HEK293 (cell line): Measurements from ENCODE around the gene SUPT5H.

Experiments
- BCL11A ChIP-seq: fragments of 450-650 bp; formaldehyde crosslinking; IDR thresholded peaks from 2 replicates; pipeline ENCODE4 v1.5.1; 2016; ENCODE audit warnings: low read depth, missing biosample characterization, missing genetic modification characterization
- FEZF1 ChIP-seq: fragments of 450-650 bp; formaldehyde crosslinking; IDR thresholded peaks from 2 replicates; pipeline ENCODE4 v1.5.1; 2016; ENCODE audit warnings: missing biosample characterization, missing genetic modification characterization
- HOXC10 ChIP-seq: sonication (generic); formaldehyde crosslinking; IDR thresholded peaks from 2 replicates; pipeline ENCODE4 v1.8.1; 2023; ENCODE audit warnings: mild to moderate bottlenecking, missing genetic modification reagents
- KLF7 ChIP-seq: fragments of 450-650 bp; formaldehyde crosslinking; IDR thresholded peaks from 2 replicates; pipeline ENCODE4 v1.5.1; 2016; ENCODE audit warnings: missing biosample characterization, missing genetic modification characterization, borderline replicate concordance
- KLF8 ChIP-seq: fragments of 450-650 bp; formaldehyde crosslinking; IDR thresholded peaks from 2 replicates; pipeline ENCODE4 v1.5.1; 2016; ENCODE audit warnings: missing biosample characterization, missing genetic modification characterization
- MZF1 ChIP-seq: fragments of 450-650 bp; formaldehyde crosslinking; IDR thresholded peaks from 2 replicates; pipeline ENCODE4 v1.5.1; 2017; ENCODE audit warnings: missing biosample characterization, missing genetic modification characterization, borderline replicate concordance
- PBX3 ChIP-seq: sonication (generic); formaldehyde crosslinking; IDR thresholded peaks from 2 replicates; pipeline ENCODE4 v1.8.1; 2022; ENCODE audit warnings: mild to moderate bottlenecking, moderate library complexity, missing genetic modification reagents
- PRDM10 ChIP-seq: fragments of 450-650 bp; formaldehyde crosslinking; IDR thresholded peaks from 2 replicates; pipeline ENCODE4 v1.5.1; 2016; ENCODE audit warnings: missing biosample characterization, missing genetic modification characterization
- REPIN1 ChIP-seq: fragments of 450-650 bp; formaldehyde crosslinking; IDR thresholded peaks from 2 replicates; pipeline ENCODE4 v1.5.1; 2017; ENCODE audit warnings: missing biosample characterization, missing genetic modification characterization, low read depth
- SETDB1 ChIP-seq: IDR thresholded peaks from one replicate; pipeline ENCODE4 v1.6.1; 2017; ENCODE audit warnings: mild to moderate bottlenecking, low read length, moderate library complexity, mixed read lengths; ENCODE audit not compliant: insufficient read length
- TRIM28 ChIP-seq: IDR thresholded peaks from 2 replicates; pipeline ENCODE4 v1.6.1; 2011; ENCODE audit warnings: low read length, control low read depth, borderline replicate concordance
- YY2 ChIP-seq: fragments of 450-650 bp; formaldehyde crosslinking; IDR thresholded peaks from 2 replicates; pipeline ENCODE4 v1.5.1; 2016; ENCODE audit warnings: missing biosample characterization, missing genetic modification characterization
- ZBTB17 ChIP-seq: fragments of 450-650 bp; formaldehyde crosslinking; IDR thresholded peaks from 2 replicates; pipeline ENCODE4 v1.5.1; 2016; ENCODE audit warnings: missing biosample characterization, missing genetic modification characterization
- ZFP3 ChIP-seq: fragments of 450-650 bp; formaldehyde crosslinking; IDR thresholded peaks from 2 replicates; pipeline ENCODE4 v1.5.1; 2016; ENCODE audit warnings: low read depth, missing biosample characterization, missing genetic modification characterization
- ZIC2 ChIP-seq: fragments of 450-650 bp; formaldehyde crosslinking; IDR thresholded peaks from 2 replicates; pipeline ENCODE4 v1.5.1; 2016; ENCODE audit warnings: missing biosample characterization, missing genetic modification characterization
- ZNF10 ChIP-seq: fragments of 450-650 bp; formaldehyde crosslinking; IDR thresholded peaks from 2 replicates; pipeline ENCODE4 v1.5.1; 2017; ENCODE audit warnings: missing biosample characterization, missing genetic modification characterization
- ZNF221 ChIP-seq: fragments of 450-650 bp; formaldehyde crosslinking; IDR thresholded peaks from 2 replicates; pipeline ENCODE4 v1.5.1; 2017; ENCODE audit warnings: missing biosample characterization, missing genetic modification characterization, borderline replicate concordance
- ZNF223 ChIP-seq: fragments of 450-650 bp; formaldehyde crosslinking; IDR thresholded peaks from 2 replicates; pipeline ENCODE4 v1.5.1; 2016; ENCODE audit warnings: missing biosample characterization, missing genetic modification characterization
- ZNF248 ChIP-seq: fragments of 450-650 bp; formaldehyde crosslinking; IDR thresholded peaks from 2 replicates; pipeline ENCODE4 v1.5.1; 2017; ENCODE audit warnings: missing biosample characterization, missing genetic modification characterization
- ZNF324 ChIP-seq: fragments of 450-650 bp; formaldehyde crosslinking; IDR thresholded peaks from 2 replicates; pipeline ENCODE4 v1.5.1; 2016; ENCODE audit warnings: missing biosample characterization, missing genetic modification characterization
- ZNF521 ChIP-seq: fragments of 450-650 bp; formaldehyde crosslinking; IDR thresholded peaks from 2 replicates; pipeline ENCODE4 v1.5.1; 2017; ENCODE audit warnings: missing biosample characterization, mild to moderate bottlenecking, missing genetic modification characterization
- ZNF548 ChIP-seq: fragments of 450-650 bp; formaldehyde crosslinking; IDR thresholded peaks from 2 replicates; pipeline ENCODE4 v1.5.1; 2016; ENCODE audit warnings: missing biosample characterization, missing genetic modification characterization
- ZNF596 ChIP-seq: fragments of 450-650 bp; IDR thresholded peaks from 2 replicates; pipeline ENCODE4 v1.5.0; 2018; ENCODE audit warnings: missing biosample characterization, mild to moderate bottlenecking, missing genetic modification characterization, moderate library complexity
- ZNF624 ChIP-seq: fragments of 450-650 bp; formaldehyde crosslinking; IDR thresholded peaks from 2 replicates; pipeline ENCODE4 v1.5.1; 2017; ENCODE audit warnings: missing biosample characterization, missing genetic modification characterization
- ZNF626 ChIP-seq: fragments of 450-650 bp; sonication (Bioruptor Pico); formaldehyde crosslinking; IDR thresholded peaks from 2 replicates; pipeline ENCODE4 v1.5.1; 2018; ENCODE audit warnings: missing biosample characterization, missing genetic modification characterization, inconsistent platforms
- ZNF629 ChIP-seq: fragments of 450-650 bp; formaldehyde crosslinking; IDR thresholded peaks from 2 replicates; pipeline ENCODE4 v1.5.1; 2017; ENCODE audit warnings: missing biosample characterization, missing genetic modification characterization
- ZNF639 ChIP-seq: fragments of 450-650 bp; formaldehyde crosslinking; IDR thresholded peaks from 2 replicates; pipeline ENCODE4 v1.5.1; 2016; ENCODE audit warnings: missing biosample characterization, missing genetic modification characterization
- ZNF677 ChIP-seq: fragments of 450-650 bp; IDR thresholded peaks from 2 replicates; pipeline ENCODE4 v1.5.0; 2018; ENCODE audit warnings: missing biosample characterization, mild to moderate bottlenecking, missing genetic modification characterization, moderate library complexity
- ZNF692 ChIP-seq: fragments of 450-650 bp; formaldehyde crosslinking; IDR thresholded peaks from 2 replicates; pipeline ENCODE4 v1.5.1; 2016; ENCODE audit warnings: missing biosample characterization, missing genetic modification characterization
- ZNF830 ChIP-seq: fragments of 450-650 bp; IDR thresholded peaks from 2 replicates; pipeline ENCODE4 v1.5.0; 2018; ENCODE audit warnings: missing biosample characterization, missing genetic modification characterization, low read depth, mild to moderate bottlenecking, moderate library complexity
- ZSCAN18 ChIP-seq: fragments of 450-650 bp; formaldehyde crosslinking; IDR thresholded peaks from 2 replicates; pipeline ENCODE4 v1.5.1; 2016; ENCODE audit warnings: missing biosample characterization, missing genetic modification characterization

The SUPT5H gene

GRCh38 chr19:39502640-39503417 lies 57.4 kb downstream of the SUPT5H start (continued):
- TF ChIP-seq PRDM10 (tag by site-specific recombination), result peak; percentile 38; the same call in 1 of the 2 replicates
- no peak for TF ChIP-seq ZNF639 (tag by site-specific recombination)
- TF ChIP-seq ZNF830 (tag by site-specific recombination), result no peak
- TF ChIP-seq ZSCAN18, result no peak
- no peak for TF ChIP-seq ZFP3
- no peak for TF ChIP-seq ZNF248 (tag by site-specific recombination)
- no peak for TF ChIP-seq ZNF324 (tag by site-specific recombination)
- TF ChIP-seq YY2 (tag by site-specific recombination), result no peak
- TF ChIP-seq ZBTB17 (tag by site-specific recombination), result no peak
- TF ChIP-seq TRIM28, result no peak
- peak; percentile 74 for TF ChIP-seq ZNF677
- no peak for TF ChIP-seq ZNF521 (tag by site-specific recombination)
- peak; percentile 72; the same call in 1 of the 2 replicates for TF ChIP-seq ZNF596 (tag by site-specific recombination)
- TF ChIP-seq FEZF1 (tag by site-specific recombination), result 0 out of 2 replicates have a peak, but pooled peaks have one; percentile 16
- TF ChIP-seq KLF8 (tag by site-specific recombination), result 0 out of 2 replicates have a peak, but pooled peaks have one; percentile 18
- no peak for TF ChIP-seq REPIN1 (tag by site-specific recombination)
- no peak for TF ChIP-seq ZNF629 (tag by site-specific recombination)
- no peak for TF ChIP-seq ZNF624 (tag by site-specific recombination)
- TF ChIP-seq ZNF626 (tag by site-specific recombination), result no peak
- no peak for TF ChIP-seq ZIC2 (tag by site-specific recombination)
- TF ChIP-seq MZF1 (tag by site-specific recombination), result no peak
- peak; percentile 75 for TF ChIP-seq SETDB1
- TF ChIP-seq HOXC10 (CRISPR knock-in tag), result no peak
- no peak for TF ChIP-seq ZNF10 (tag by site-specific recombination)
- peak; percentile 91 for TF ChIP-seq PBX3 (CRISPR knock-in tag)
- TF ChIP-seq ZNF223, result no peak
- peak; percentile 98 for TF ChIP-seq ZNF692
- peak; percentile 39; the same call in 1 of the 2 replicates for TF ChIP-seq KLF7 (tag by site-specific recombination)
- TF ChIP-seq ZNF548 (tag by site-specific recombination), result no peak
- no peak for TF ChIP-seq BCL11A (tag by site-specific recombination)
- TF ChIP-seq ZNF221 (tag by site-specific recombination), result no peak
